SKM-1 (cell line): ENCODE data around the gene SLIT1.

Experiments
- DNase-seq: peaks from one replicate; lab custom pipeline; 2025; ENCODE audit not compliant: unreplicated experiment; lab: John Stamatoyannopoulos, UW

SLIT1 gene

GRCh38 chr10:97065686-97066660 lies 119.8 kb downstream of the SLIT1 start:
- no peak for DNase-seq

GRCh38 chr10:97065128-97065527 lies 120.6 kb downstream of the SLIT1 start:
- no peak for DNase-seq

- DNase-seq = no peak
Measured at GRCh38 chr10:97063983-97064837, 121.5 kb downstream of the SLIT1 start.

- no peak for DNase-seq
Measured at GRCh38 chr10:97063271-97063982, 122.3 kb downstream of the SLIT1 start.

GRCh38 chr10:97062456-97062855 lies 123.3 kb downstream of the SLIT1 start:
- no peak for DNase-seq

- no peak for DNase-seq
Measured at GRCh38 chr10:97062046-97062445, 123.7 kb downstream of the SLIT1 start.

GRCh38 chr10:97061423-97061822 lies 124.3 kb downstream of the SLIT1 start:
- no peak for DNase-seq

- no peak for DNase-seq
Measured at GRCh38 chr10:97060441-97061084, 125.2 kb downstream of the SLIT1 start.

- no peak for DNase-seq
Measured at GRCh38 chr10:97059872-97060205, 125.9 kb downstream of the SLIT1 start.

- DNase-seq = no peak
Measured at GRCh38 chr10:97059006-97059871, 126.5 kb downstream of the SLIT1 start.

- no peak for DNase-seq
Measured at GRCh38 chr10:97058521-97058920, 127.2 kb downstream of the SLIT1 start.

GRCh38 chr10:97057491-97058235 lies 128.1 kb downstream of the SLIT1 start:
- no peak for DNase-seq

- no peak for DNase-seq
Measured at GRCh38 chr10:97056003-97056630, 129.6 kb downstream of the SLIT1 start.

- no peak for DNase-seq
Measured at GRCh38 chr10:97053276-97053675, 132.5 kb downstream of the SLIT1 start.

- no peak for DNase-seq
Measured at GRCh38 chr10:97050956-97051496, 134.7 kb downstream of the SLIT1 start.

GRCh38 chr10:97050205-97050745 lies 135.5 kb downstream of the SLIT1 start:
- DNase-seq = no peak

- DNase-seq = no peak
Measured at GRCh38 chr10:97049670-97050069, 136.1 kb downstream of the SLIT1 start.
